ENCODE results near the gene VAV1. TPM values are rescaled to one million over a fixed set of nuclear protein-coding genes. Genes with fewer than 3 reads are reported as not detected.
"Not testable (repeated sequence)": the region's sequence is repeated elsewhere in the genome, so short reads cannot be mapped to it uniquely, and the experiment has no call there.

VAV1 gene
- total RNA-seq, 1 donor from 2014 or later = 2.5 TPM

DNA sequence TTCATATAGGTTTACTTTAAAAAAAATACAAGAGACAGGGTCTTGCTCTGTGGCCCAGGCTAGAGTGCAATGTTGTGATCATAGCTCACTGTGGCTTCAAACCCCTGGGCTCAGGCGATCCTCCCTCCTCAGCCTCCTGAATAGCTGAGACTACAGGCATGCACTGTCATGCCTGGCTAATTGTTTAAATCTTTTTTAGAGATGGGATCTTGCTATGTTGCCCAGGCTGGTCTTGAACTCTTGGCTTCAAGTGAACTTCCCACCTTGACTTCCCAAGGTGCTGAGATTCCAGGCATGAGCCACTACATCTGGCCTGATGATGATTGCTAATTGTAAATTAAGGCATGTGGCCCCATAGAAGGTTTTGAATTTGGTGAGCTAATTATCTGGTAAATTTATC, 79.5 kb downstream of the VAV1 start:
- DNase-seq = no peak

DNA sequence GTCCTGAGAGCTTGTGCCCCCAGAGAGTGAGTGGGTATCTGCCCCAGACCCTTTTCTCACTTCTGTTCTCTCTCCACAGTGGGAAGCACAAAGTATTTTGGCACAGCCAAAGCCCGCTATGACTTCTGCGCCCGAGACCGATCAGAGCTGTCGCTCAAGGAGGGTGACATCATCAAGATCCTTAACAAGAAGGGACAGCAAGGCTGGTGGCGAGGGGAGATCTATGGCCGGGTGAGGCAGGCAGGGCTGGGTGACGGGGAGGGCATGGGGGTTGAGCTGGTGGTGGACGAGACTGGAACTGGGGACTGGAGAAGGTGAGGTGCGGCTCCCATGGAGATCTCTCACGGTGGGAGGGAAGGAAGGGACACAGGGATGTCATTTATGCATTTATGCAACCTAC, 81.4 kb downstream of the VAV1 start:
- no peak for DNase-seq

DNA sequence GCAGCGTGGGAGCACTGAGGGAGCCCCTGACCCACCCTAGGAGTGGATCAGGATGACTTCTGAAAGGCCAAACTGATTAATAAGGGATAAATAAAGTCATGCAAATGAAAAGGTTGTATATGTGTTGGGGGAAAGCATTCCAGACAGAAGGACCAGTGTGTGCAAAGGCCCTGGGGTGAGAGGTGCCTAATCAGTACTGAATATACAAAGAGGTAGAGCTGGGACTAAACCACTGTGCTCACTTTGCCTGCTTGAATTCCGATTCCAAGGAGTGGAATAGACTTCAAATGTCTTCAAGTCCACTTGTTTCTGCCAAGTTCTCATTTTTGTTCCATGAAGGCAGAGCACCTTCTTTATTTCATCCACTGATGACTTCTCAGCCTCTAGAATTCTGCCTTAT, 82.2 kb downstream of the VAV1 start:
- DNase-seq = no peak

DNA sequence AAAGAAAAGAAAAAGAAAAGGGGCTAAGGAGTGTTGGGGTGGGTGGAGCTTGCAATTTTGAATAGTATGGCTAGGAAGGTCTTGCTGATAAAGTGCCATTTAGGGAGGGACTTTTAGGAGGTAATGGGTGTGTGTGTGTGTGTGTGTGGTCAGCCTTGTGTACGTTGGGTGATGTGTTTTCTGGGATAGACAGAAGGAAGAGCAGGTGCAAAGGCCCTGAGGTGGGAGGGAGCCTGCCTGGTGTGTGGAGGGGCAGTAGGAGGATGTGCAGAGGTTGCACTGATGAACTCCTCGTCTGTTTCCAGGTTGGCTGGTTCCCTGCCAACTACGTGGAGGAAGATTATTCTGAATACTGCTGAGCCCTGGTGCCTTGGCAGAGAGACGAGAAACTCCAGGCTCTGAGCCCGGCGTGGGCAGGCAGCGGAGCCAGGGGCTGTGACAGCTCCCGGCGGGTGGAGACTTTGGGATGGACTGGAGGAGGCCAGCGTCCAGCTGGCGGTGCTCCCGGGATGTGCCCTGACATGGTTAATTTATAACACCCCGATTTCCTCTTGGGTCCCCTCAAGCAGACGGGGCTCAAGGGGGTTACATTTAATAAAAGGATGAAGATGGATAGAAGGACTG, 84.4 kb downstream of the VAV1 start:
- no peak for DNase-seq

DNA sequence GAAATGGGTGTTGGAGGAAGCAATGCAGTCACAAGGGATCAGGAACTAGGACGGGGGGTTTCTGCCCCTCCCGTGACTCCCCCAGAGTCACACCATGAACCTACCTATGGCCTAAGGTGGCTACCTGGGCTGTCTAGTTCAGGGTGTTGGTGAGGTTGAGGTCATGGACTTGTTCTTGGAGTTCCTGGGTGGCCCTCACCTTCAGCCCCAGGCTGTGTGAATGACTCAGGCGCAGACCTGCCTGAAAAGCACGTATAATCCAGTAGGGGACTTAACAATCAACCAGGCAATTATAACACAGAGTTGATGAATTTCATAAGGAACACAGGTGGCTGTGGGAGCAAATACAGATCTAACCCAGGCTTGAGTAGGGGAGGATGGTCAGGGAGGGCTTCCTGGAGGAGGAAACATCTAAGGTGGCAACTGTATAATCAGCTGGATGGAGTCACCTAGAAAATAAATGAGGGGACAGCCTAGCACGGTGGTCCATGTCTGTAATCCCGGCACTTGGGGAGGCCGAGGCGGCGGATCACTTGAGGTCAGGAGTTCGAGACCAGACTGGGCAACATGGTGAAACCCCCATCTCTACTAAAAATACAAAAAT, 89.3 kb downstream of the VAV1 start:
- DNase-seq = no peak

DNA sequence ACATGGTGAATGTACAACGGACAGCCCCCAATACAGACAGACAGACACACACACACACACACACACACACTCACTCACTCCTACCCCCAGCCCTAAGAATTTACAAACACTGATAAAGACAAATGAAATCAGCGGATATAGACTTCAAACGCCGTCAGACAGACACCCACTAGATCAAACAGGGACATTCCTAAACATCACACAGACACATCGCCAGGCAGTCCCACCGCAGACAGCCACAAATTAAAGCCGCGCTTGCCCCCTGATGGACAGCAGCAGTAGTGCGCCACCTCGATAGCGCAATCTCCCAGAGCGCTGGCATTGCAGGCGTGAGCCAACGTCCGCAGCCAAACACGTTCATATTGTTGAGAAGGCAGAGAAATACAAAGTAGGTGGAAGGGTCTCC, 90.2 kb downstream of the VAV1 start:
- DNase-seq = peak; percentile 12

DNA sequence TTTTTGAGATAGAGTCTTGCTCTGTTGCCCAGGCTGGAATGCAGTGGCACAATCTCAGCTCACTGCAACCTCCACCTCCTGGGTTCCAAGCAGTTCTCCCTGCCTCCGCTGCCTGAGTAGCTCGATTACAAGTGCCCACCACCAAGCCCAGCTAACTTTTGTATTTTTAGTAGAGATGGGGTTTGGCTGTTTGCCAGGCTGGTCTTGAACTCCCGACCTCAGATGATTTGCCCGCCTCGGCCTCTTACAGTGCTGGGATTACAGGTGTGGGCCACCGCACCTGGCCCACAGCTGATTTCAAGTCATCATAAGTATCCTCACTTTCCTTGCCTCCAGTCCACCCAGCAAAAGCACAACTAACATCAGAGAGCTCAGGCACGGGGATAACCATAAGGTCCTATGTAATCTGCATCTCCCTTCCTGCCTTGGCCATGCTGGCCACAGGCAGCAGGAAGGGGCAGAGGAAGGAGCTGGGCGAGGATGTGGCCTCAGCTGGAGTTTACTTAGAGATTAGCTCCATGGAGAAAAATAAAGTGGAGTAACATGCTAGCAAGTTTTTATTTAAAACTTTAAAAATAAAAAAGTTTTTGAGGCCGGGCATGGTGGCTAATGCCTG, 91.9 kb downstream of the VAV1 start:
- no peak for DNase-seq

DNA sequence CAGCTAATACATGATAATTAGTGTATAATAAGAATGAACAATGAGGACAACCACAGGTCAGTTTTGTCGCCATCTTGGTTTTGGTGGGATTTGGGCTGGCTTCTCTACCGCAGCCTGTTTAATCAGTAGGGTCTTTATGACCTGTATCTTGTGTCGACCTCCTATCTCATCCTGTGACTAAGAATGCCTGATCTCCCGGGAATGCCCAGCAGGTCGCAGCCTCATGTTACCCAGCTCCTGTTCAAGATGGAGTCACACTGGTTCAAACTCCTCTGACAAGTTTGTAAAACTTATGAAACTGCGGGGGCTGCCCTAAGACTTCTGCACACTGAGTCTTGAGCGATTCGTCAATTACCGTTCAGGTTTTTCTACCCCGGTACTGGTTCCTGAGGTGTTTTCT, 93.3 kb downstream of the VAV1 start:
- no peak for DNase-seq

DNA sequence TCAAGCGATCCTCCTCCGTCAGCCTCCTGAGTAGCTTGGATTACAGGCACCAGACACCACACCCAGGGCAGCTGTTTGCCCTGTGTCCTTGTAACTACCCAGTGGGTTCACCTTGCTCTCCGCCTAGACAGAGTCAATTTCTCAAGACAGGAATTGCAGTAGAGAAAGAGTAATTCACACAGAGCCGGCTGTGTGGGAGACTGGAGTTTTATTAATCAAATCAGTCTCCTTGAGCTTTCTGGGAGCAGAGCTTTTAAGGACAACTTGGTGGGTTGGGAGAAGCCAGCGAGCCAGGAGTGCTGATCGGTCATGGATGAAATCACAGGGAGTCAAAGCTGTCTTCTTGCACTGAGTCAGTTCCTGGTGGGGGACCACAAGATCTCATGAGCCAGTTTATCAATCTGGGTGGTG, 94.2 kb downstream of the VAV1 start:
- DNase-seq = no peak

DNA sequence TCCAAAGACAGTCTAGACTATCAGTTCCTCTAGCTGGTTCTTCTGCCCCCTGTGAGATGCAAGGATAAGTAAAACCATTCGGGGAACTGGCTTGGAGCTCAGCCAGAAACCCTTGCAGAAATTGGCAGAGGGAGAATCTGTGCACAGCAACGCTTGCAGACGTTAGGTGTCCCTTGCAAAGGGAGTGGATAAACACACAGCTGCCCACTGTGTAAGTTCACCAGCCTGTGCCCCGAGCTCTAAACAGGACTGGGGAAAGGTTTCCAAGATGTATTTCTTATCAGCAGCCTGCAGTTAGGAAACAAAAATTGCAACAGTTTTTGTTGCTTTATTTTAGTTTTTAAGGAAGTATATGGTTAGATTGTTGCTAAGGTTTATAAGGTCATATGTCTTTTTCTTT, 95.8 kb downstream of the VAV1 start:
- DNase-seq = no peak

DNA sequence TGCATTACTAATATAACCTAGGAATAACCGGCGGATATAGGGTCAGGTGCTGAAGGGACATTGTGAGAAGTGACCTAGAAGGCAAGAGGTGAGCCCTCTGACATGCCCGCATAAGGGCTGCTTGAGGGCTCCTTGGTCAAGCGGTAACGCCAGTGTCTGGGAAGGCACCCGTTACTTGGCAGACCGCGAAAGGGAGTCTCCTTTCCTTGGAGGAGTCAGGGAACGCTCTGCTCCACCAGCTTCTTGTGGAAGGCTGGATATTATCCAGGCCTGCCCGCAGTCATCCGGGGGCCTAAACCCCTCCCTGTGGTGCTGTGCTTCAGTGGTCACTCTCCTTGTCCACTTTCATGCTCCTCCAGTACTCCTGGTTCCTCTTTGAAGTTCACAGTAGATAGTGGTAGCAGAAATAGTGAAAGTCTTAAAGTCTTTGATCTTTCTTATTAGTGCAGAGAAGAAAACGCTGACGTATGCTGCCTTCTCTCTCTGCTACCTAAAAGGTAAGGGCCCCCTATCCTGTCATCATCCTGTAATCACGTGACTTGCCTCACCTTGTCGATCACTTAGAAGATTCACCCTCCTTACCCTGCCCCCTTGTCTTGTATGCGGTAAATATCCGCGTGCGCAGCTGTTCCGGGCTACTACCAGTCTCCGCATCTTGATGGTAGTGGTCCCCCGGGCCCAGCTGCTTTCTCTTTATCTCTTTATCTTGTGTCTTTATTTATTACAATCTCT, 96.8 kb downstream of the VAV1 start:
- not testable (repeated sequence) for DNase-seq

DNA sequence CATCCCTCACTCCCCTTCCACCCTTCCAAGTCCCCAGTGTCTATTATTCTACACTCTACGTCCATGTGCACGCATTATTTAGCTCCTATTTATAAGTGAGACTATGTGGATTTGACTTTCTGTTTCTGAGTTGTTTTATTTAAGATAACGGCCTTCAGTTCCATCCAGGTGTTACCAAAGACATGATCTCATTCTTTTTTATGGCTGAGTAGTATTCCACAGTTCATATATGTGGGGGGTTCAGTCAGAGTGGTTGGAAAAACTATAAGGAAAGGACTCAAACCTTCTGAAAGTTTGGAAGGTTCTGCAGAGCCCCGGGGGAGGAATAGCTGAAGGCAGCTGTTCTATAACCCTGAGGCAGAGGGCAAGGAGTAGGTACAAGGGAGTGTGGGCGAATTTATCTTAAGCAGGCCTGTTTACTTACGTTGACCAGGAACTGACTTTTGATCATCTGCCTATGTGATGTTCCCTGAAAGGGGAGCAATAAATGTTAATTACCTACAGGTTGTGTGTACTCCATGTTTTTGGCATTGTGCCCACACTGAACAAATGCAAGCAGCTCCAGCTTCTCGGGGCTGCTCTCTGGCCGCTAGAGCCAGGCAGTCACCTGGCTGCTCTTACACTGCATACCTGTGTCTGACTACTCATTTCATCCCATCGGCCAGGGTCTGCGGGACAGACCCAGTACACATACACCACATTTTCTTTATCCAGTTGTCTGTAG, 101.4 kb downstream of the VAV1 start:
- DNase-seq = no peak

DNA sequence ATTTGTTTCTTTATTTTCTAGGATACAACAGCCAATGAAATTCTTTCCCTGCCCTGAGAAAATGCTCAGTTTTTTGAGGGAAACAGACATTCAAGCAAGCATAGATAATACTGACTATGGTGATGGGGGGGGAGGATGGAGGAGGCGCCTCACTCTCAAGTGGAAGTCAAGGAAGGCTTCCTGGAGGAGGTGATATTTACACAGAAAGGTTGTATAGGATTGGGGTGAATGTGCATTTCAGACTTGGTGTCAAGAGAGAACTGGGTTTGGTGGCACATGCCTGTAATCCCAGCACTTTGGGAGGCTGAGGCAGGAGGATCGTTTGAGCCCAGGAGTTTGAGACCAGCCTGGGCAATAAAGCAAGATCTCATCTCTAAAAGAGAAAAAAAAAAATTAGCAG, 102.7 kb downstream of the VAV1 start:
- no peak for DNase-seq

DNA sequence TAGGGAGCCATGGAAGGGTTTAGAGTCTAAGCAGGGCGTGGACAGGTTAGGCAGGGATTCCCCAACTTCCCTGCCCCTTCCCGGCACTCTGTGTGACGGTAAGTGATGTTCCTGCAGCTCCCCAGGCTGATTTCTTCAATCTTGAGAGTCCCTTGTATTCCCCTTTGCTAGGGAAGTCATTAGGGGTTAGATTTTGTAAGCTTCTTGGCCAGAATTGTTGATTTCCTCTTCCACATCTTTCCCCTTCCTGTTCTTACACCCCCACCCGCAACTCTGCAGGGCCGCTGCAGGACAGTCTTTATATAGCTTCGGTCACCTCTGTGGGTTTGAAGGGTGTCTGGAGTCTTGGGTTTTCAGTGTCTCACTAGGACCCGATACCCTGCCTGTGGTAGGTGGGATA, 104.2 kb downstream of the VAV1 start:
- DNase-seq = no peak

DNA sequence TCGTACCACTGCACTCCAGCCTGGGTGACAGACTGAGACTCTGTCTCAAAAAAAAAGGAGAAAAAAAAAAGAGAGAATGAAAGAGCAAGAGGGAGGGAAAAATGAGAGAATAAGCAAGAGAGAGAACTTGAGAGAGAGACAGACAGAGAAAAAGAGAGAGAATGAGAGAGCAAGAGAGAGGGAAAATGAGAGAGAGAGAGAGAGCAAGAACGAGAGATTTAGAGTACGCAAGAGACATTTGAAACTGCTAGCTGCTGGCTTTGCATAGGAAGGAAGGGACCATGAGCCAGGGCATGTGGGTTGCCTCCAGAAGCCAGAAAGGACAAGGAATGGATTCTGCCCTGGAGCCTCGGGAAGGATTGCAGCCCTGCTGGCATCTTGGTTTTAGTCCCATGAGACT, 105.3 kb downstream of the VAV1 start:
- DNase-seq = no peak

DNA sequence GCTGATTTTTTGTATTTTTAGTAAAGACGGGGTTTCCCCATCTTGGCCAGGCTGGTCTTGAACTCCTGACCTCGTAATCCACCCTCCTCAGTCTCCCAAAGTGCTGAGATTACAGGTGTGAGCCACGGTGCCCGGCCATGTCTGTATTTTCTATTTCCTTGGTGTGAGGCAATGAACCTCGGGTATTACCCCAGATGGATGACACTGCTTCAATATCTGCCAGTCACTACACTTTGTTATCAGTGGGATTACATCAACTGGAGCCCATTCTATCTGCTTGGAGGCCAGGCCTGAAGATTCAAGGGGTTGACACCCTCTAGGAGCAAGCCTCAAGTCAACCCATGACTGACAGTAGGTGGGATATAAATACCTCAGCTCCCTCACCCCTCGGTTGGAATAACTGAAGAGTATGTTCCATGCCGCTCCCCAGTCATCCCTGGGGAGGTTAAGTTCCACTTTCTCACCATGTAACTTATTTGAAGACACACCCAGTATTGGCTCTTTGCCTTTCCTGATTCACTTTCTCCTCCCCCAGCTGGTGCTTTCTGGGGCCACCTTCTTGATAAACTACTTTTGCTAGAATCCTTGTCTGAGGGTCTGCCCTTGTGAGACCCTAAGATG, 113.9 kb downstream of the VAV1 start:
- DNase-seq = no peak

DNA sequence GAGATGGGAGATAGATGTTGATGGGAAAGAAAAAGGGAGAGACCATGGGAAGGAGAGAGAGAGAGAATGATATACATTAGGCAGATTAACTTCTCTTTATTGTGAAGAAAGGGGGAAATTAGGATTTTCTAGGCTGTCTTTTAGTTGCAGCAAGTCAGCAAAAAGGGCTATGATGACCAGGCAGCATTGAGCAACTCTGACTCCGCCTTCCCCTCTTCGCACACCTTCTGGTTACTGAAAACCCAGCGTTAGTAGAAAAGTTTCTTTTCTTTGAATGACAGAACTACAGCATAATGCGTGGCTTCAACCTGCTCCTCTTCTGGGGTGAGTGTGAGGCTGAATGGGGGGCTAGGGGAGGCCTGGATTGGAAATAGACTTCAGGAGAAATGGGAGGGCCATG, 114.8 kb downstream of the VAV1 start, which contains the start of gene ADGRE1:
TSS of gene ADGRE1 (plus strand) at position 264 of the 400 bp plus-strand sequence. CDS start at position 294, 30 bp downstream.
- no peak for DNase-seq

DNA sequence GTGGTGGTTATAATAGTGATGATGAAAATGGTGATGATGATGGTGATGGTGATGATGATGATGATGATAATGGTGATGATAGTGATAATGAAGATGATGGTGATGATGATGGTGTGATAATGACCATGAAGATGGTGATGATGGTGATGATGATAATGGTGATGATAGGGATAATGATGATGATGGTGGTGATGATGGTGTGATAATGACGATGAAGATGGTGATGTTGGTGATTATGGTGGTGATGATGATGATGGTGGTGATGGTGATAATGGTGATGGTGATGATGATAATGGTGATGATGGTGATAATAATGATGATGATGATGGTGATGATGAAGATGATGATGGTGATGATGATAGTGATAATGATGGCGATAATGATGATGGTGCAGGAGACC, 116.5 kb downstream of the VAV1 start:
- DNase-seq = no peak

DNA sequence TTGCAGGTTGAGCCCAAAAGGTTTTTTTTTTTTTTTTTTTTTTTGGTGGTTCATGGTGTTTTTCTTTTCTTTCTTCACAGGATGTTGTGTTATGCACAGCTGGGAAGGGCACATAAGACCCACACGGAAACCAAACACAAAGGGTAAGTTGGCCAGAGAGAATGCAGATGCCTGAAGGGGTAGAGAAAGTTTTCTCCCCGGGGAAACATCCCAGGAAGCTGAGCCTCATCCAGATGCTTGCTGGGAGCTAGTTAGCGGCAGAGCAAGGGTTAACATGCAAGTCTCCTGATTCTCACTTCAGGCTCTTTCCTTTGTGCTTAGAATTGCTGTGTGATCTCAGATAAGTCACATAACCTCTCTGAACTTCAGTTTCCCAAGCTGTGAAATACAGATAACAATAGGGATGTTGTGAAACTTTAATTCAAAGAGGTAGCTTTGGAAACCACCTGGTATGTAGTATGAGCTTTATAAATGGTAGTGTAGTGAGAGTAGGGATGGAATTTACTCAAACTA, 117.9 kb downstream of the VAV1 start:
- DNase-seq = no peak

DNA sequence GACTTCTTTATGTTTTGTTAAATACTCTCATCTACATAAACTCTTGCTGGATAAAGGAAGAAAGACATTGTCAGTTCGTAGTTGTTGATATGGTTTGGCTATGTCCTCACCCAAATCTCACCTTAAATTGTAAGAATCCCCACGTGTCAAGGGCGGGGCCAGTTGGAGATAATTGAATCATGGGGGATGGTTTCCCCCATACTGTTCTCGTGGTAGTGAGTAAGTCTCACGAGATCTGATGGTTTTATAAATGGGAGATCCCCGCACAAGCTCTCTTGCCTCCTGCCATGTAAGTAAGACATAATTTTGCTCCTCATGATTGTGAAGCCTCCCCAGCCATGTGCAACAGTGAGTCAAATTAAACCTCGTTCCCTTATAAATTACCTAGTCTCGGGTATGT, 118.4 kb downstream of the VAV1 start:
- DNase-seq = no peak

DNA sequence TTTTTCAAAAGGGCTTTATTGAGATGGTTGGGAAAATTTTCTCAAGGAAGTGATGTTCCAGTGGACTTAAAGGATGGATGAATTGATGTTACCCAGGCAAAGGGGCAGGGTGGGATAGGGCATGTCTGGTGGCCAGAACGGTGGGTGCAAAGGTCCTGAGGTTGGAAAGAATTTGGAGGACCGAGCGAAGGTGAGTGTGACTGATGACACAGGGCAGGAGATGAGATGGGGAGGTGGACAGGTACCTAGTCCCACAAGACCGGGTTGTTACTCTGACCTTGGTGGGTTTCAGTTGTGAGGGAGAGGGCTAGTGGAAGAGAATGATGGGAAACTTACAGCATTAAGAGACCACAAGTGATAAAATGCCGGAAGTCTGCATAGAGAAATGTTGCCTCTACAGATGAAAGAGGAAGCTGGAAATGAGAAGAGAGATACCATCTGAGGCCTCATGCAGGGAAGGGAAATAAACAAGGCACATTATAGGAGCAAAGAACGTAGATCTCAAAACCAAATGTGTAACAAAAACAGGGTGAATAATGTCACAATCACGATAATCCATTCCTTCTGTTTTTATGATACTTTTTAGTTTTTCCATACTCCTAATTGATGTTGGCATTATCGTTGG, 119.4 kb downstream of the VAV1 start:
- no peak for DNase-seq

DNA sequence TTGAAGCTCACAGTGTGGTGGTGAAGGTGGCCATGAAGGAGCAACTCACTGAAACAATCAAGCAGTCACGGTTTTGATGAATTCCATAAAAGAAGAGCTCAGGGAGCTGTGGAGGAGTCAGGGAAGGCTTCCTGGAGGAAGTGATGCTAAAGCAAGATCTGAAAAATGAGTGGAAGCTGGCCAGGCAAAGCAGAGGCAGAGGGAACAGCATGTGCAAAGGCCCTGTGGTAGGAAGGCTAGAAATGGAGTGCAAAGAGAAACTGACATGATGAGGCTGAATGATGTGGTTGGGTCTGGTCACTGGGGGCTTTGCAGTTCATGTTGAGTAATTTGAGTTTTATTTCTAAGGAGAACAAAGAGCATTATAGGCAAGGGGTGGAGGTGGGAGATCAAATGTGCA, 121.8 kb downstream of the VAV1 start:
- no peak for DNase-seq

Measured in occipital lobe (tissue), 2 donors.